Adipose tissue (tissue), 3 donors: ENCODE measurements around the gene PLA2G2D. TPM values are rescaled to one million over a fixed set of nuclear protein-coding genes. Genes with fewer than 3 reads are reported as not detected.

ENCODE experiments used
- H3K27ac ChIP-seq: one replicate; pipeline ENCODE4 v1.5.1; 2013; ENCODE audit warnings: low read depth, low read length
- WGBS, 3 donors: extraction: QIAGEN DNeasy Blood & Tissue Kit; methylation state at CpG; one replicate each; pipeline ENCODE4 v1.1.7; 2013; 5-methylcytosine and 5-hydroxymethylcytosine counted together
- polyA plus RNA-seq, 3 donors: library from polyadenylated mRNA; stranded (reverse); fragments of 200-250 nt; gene quantifications; one replicate each; pipeline ENCODE4 v1.2.3, GENCODE V29; 2013
- donor health status: healthy with polysubstance abuse.
- donor health status: Bipolar disorder and iron deficiency.
- donor health status: healthy.

Gene PLA2G2D
- polyA plus RNA-seq, 3 donors = 0.01 TPM; not detected in 2

- WGBS, 3 donors = 39 to 44% (median 39%) methylated on average over 13 to 14 of the region's 14 CpGs
- no peak overlapping the region for H3K27ac ChIP-seq
These were observed 18.5 kb downstream of the PLA2G2D start for GRCh38 chr1:20100632-20101355.

GRCh38 chr1:20099533-20099932 is 19.8 kb downstream of the PLA2G2D start:
- no peak overlapping the region for H3K27ac ChIP-seq
- WGBS, 3 donors = 54 to 71% (median 68%) methylated on average over 3 of the region's 3 CpGs

- 77 to 84% (median 81%) methylated on average over 7 of the region's 7 CpGs for WGBS, 3 donors
- H3K27ac ChIP-seq = no peak overlapping the region
These were observed 22.4 kb downstream of the PLA2G2D start for GRCh38 chr1:20096840-20097447.

- H3K27ac ChIP-seq = no peak overlapping the region
These were observed 23.5 kb downstream of the PLA2G2D start for GRCh38 chr1:20095564-20096434.

GRCh38 chr1:20093940-20094391 is 25.4 kb downstream of the PLA2G2D start:
- 59 to 68% (median 62%) methylated on average over 5 of the region's 5 CpGs for WGBS, 3 donors
- no peak overlapping the region for H3K27ac ChIP-seq

More at GRCh38 chr1:20095564-20096434, 23.5 kb downstream of the PLA2G2D start:
- WGBS, 3 donors = 65 to 85% (median 77%) methylated on average over 5 of the region's 5 CpGs

GRCh38 chr1:20093303-20093702 is 26.0 kb downstream of the PLA2G2D start:
- no peak overlapping the region for H3K27ac ChIP-seq
- 84 to 92% (median 91%) methylated on average over 5 of the region's 5 CpGs for WGBS, 3 donors

- H3K27ac ChIP-seq = no peak overlapping the region
- WGBS, 3 donors = 79 to 85% (median 80%) methylated on average over 6 of the region's 6 CpGs
These were observed 28.7 kb downstream of the PLA2G2D start for GRCh38 chr1:20090641-20091040.

- H3K27ac ChIP-seq = no peak overlapping the region
- 83 to 87% (median 86%) methylated on average over 3 of the region's 3 CpGs for WGBS, 3 donors
These were observed 29.2 kb downstream of the PLA2G2D start for GRCh38 chr1:20090119-20090518.

GRCh38 chr1:20089328-20090077 is 29.8 kb downstream of the PLA2G2D start:
- 85 to 91% (median 86%) methylated on average over 19 of the region's 19 CpGs for WGBS, 3 donors

GRCh38 chr1:20087668-20088067 is 31.7 kb downstream of the PLA2G2D start:
- H3K27ac ChIP-seq = no peak overlapping the region
- 57 to 66% (median 61%) methylated on average over 4 of the region's 4 CpGs for WGBS, 3 donors

More at GRCh38 chr1:20089328-20090077, 29.8 kb downstream of the PLA2G2D start:
- no peak overlapping the region for H3K27ac ChIP-seq

- WGBS, 3 donors = 95 to 100% (median 98%) methylated on average over 1 of the region's 1 CpG
- H3K27ac ChIP-seq = no peak overlapping the region
These were observed 32.5 kb downstream of the PLA2G2D start for GRCh38 chr1:20086800-20087199.

- 62 to 88% (median 88%) methylated on average over 10 of the region's 10 CpGs for WGBS, 3 donors
- no peak overlapping the region for H3K27ac ChIP-seq
These were observed 36.0 kb downstream of the PLA2G2D start for GRCh38 chr1:20083178-20083944.

- WGBS, 3 donors = 50 to 90% (median 88%) methylated on average over 2 of the region's 2 CpGs
- no peak overlapping the region for H3K27ac ChIP-seq
These were observed 36.6 kb downstream of the PLA2G2D start for GRCh38 chr1:20082772-20083171.

- WGBS, 3 donors = 52 to 74% (median 57%) methylated on average over 8 of the region's 8 CpGs
- H3K27ac ChIP-seq = no peak overlapping the region
These were observed 38.0 kb downstream of the PLA2G2D start for GRCh38 chr1:20081353-20081810.

GRCh38 chr1:20080441-20081352 is 38.6 kb downstream of the PLA2G2D start:
- WGBS, 3 donors = 46 to 67% (median 55%) methylated on average over 20 of the region's 20 CpGs
- no peak overlapping the region for H3K27ac ChIP-seq

- H3K27ac ChIP-seq = no peak overlapping the region
- WGBS, 3 donors = 49 to 64% (median 58%) methylated on average over 8 of the region's 8 CpGs
These were observed 39.6 kb downstream of the PLA2G2D start for GRCh38 chr1:20079661-20080305.
